Measurements from ENCODE around the gene CAPZA1. TPM values are rescaled to one million over a fixed set of nuclear protein-coding genes. Genes with fewer than 3 reads are reported as not detected.

CAPZA1 gene
- total RNA-seq, 1 experiment from 2014 or later, result 148 TPM

DNA sequence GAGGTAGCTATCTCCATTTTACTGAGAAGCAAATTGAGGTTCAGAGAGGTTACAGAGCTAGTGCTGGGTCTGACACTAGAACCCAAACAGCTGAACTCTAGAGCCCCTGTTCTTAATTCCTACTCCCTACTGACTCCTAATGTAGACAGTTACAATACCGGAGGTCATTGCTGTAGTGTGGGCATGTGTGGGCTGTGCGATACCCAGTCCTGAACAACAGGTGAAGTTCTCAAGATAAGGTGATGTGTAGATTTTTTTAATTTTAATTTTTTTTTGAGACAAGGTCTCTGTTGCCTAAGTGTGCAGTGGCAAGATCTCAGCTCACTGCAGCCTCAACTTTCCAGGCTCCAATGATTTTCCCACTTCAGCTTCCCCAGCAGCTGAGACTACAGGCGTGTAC, 88.9 kb downstream of the CAPZA1 start (continued):
- TF ChIP-seq ELF1 (IDR thresholded peaks at IDR 0.05; ENCODE audit: borderline replicate concordance, low read depth) (no peak), SRF (IDR thresholded peaks at IDR 0.05; ENCODE audit: low read depth) (no peak), JUND (IDR thresholded peaks at IDR 0.05) (no peak), SP1 (IDR thresholded peaks at IDR 0.05; ENCODE audit: low read depth) (no peak)

DNA sequence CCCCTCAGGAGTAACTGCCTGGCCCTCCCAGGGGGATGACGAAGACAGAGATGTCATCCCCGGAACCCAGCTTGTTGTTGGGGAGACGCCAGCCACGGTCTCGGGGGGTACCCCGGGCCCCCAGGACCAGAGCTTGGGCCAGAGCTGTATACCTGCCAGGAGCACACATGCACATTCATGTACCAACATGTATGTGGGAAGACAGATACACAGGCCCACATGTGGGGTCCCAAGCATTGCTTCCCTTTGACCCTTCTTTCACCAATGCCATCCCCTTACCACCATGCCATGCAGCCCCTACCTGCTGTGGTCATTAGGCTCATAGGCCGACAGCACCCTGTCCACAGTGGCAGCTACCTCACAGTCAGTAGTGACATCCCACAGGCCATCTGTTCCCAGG, 90.5 kb downstream of the CAPZA1 start:
- no TSS peak for BruUV-seq (replicated peaks)
- RAD21 ChIA-PET (ENCODE audit: low non-redundant PET in 1 of 2, low total read pairs in 2 of 2, uncharacterized antibody in 2 of 2, unreplicated experiment in 2 of 2), result no interaction called here
- intact Hi-C loops (cut with micrococcal nuclease), result no loop called here
- CTCF ChIA-PET, result no interaction called here
- H3K9ac ChIP-seq (ENCODE audit: low read length), result no peak overlapping the region
- no peaks in the 10 kb centered on the region for H4K20me1 ChIP-seq (ENCODE audit: insufficient read depth)
- peaks cover 17% of the 10 kb centered on the region for H3K79me2 ChIP-seq (ENCODE audit: insufficient read depth, low read length)
- H3K9me3 ChIP-seq (ENCODE audit: control insufficient read depth in 1 of 2, insufficient read depth in 1 of 2, low read depth in 1 of 2, low read length in 2 of 2), result no peaks in the 10 kb centered on the region
- no peaks in the 10 kb centered on the region for H3K36me3 ChIP-seq (ENCODE audit: control insufficient read depth in 1 of 2, insufficient read depth in 2 of 2, low read length in 2 of 2)
- H3K9me2 ChIP-seq (ENCODE audit: insufficient read depth), result no peaks in the 10 kb centered on the region
- no peak overlapping the region for H3K4me2 ChIP-seq (ENCODE audit: low read length)
- ATAC-seq, result no peak
- DNase-seq (ENCODE audit: low read depth, low spot score), result no peak
- POLR2A ChIA-PET, result interaction anchor here (1.3 kb wide), 1 partner anchor 36 kb away, joined by 3 read pairs; the partner anchor contains the start of gene MOV10
- no peak overlapping the region for H3K27ac ChIP-seq (ENCODE audit: low read depth, low read length)
- H3K4me1 ChIP-seq (ENCODE audit: control insufficient read depth in 1 of 2, insufficient read depth in 2 of 2, low read length in 2 of 2), result peaks cover 30 to 37% of the 10 kb centered on the region in 2 experiments
- H3K4me3 ChIP-seq (replicated peaks in 1 of 2; ENCODE audit: low read depth in 1 of 2, low read length in 2 of 2), result no peak overlapping the region
- no peaks in the 10 kb centered on the region for H3K27me3 ChIP-seq (ENCODE audit: insufficient read depth, low read length)
- no peak for TF ChIP-seq EZH2phosphoT487 (IDR thresholded peaks at IDR 0.05; ENCODE audit: borderline replicate concordance)
- no peak for TF ChIP-seq TCF7L2 (IDR thresholded peaks at IDR 0.05; ENCODE audit: borderline replicate concordance, extremely low read depth, insufficient read depth, insufficient read length)
- no peak for TF ChIP-seq YY1 (IDR thresholded peaks at IDR 0.05; ENCODE audit: extremely low read depth, insufficient replicate concordance, low read depth, low read length)
- TF ChIP-seq ZFX (IDR thresholded peaks at IDR 0.05), result no peak
- TF ChIP-seq SRF (IDR thresholded peaks at IDR 0.05; ENCODE audit: low read depth), result no peak
- H2AFZ ChIP-seq (ENCODE audit: low read depth, low read length, poor library complexity, severe bottlenecking), result no peak overlapping the region

DNA sequence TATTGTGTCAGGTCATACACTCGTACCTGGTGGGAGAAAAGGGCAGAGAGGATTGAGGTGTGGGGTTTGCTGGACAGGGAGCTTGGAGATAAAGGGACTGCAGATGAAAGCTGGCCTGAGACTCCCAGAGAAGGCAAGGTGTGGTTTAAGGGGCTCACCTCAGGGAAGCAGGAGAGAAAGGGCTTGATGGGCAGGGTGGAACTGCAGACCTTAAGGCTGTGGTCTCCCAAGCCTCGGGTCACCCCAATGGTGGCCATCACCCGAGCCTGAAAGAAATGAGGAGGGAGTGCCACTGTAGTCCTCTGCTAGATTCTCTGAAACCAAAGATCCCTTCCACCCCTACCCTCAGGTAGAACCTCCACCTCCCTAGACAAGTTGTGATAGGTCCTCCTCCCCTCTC, 91.0 kb downstream of the CAPZA1 start:
- Histone ChIP-seq H4K20me1 (ENCODE audit: insufficient read depth) (no peaks in the 10 kb centered on the region), H3K27me3 (ENCODE audit: insufficient read depth, low read length) (no peaks in the 10 kb centered on the region), H3K9ac (ENCODE audit: low read length) (no peak overlapping the region), H3K4me3 (replicated peaks in 1 of 2; ENCODE audit: low read depth in 1 of 2, low read length in 2 of 2) (no peak overlapping the region), H3K4me2 (ENCODE audit: low read length) (no peak overlapping the region), H3K36me3 (ENCODE audit: control insufficient read depth in 1 of 2, insufficient read depth in 2 of 2, low read length in 2 of 2) (no peaks in the 10 kb centered on the region), H3K9me3 (ENCODE audit: control insufficient read depth in 1 of 2, insufficient read depth in 1 of 2, low read depth in 1 of 2, low read length in 2 of 2) (no peaks in the 10 kb centered on the region), H2AFZ (ENCODE audit: low read depth, low read length, poor library complexity, severe bottlenecking) (no peak overlapping the region), H3K4me1 (ENCODE audit: control insufficient read depth in 1 of 2, insufficient read depth in 2 of 2, low read length in 2 of 2) (peaks cover 25 to 36% of the 10 kb centered on the region in 2 experiments), H3K27ac (ENCODE audit: low read depth, low read length) (no peak overlapping the region), H3K9me2 (ENCODE audit: insufficient read depth) (no peaks in the 10 kb centered on the region), H3K79me2 (ENCODE audit: insufficient read depth, low read length) (peaks cover 13% of the 10 kb centered on the region)
- no TSS peak for BruUV-seq (replicated peaks)
- intact Hi-C loops (cut with micrococcal nuclease), result no loop called here
- no peak for TF ChIP-seq POLR2A (IDR thresholded peaks at IDR 0.05; ENCODE audit: borderline replicate concordance, extremely low read depth, insufficient read depth, insufficient read length)
- CTCF ChIA-PET, result no interaction called here
- ATAC-seq, result no peak
- POLR2A ChIA-PET, result interaction anchor here (1.3 kb wide), 1 partner anchor 36 kb away, joined by 3 read pairs; the partner anchor contains the start of gene MOV10
- DNase-seq (ENCODE audit: low read depth, low spot score), result no peak
- RAD21 ChIA-PET (ENCODE audit: low non-redundant PET in 1 of 2, low total read pairs in 2 of 2, uncharacterized antibody in 2 of 2, unreplicated experiment in 2 of 2), result no interaction called here
